Frontal cortex (tissue), 4 donors: ENCODE data around the gene CDH26. TPM values are rescaled to one million over a fixed set of nuclear protein-coding genes. Genes with fewer than 3 reads are reported as not detected.
"Not testable (repeated sequence)": the region's sequence is repeated elsewhere in the genome, so short reads cannot be mapped to it uniquely, and the experiment has no call there.

Experiments used
- DNase-seq, 2 donors: peaks; one replicate each; pipeline ENCODE4 v3.0.0; 2012; ENCODE audit warnings: low spot score in 2 of 2
- FAIRE-seq: peaks from 2 replicates; lab custom pipeline; 2012; peaks lifted over from hg19 to GRCh38; lab: Jason Lieb, UNC
- total RNA-seq: library from RNA; depleted of rRNA; stranded (reverse); fragments of >200 nt; gene quantifications from one replicate; pipeline ENCODE4 v1.2.3, GENCODE V29; 2014
- donor health status: control.
- donor health status: control.
- donor health status: control.

Gene CDH26
- total RNA-seq, 1 donor from 2014 or later, result 0.41 TPM

- DNase-seq (peak; percentile 96 to 97), FAIRE-seq (no peak)
Observed at GRCh38 chr20:59940129-59940955, 17.9 kb upstream of the CDH26 start, which contains the start of the genes FAM217B and PPP1R3D. TSS of gene FAM217B (plus strand) at chr20:59940389. CDS start at chr20:59943944, 3,555 bp downstream. TSS of gene PPP1R3D (minus strand) at chr20:59940305. CDS start at chr20:59939931, 374 bp downstream.

GRCh38 chr20:59940956-59941294 lies 17.3 kb upstream of the CDH26 start:
- FAIRE-seq (no peak), DNase-seq (no peak)

- FAIRE-seq (no peak), DNase-seq (no peak)
Observed at GRCh38 chr20:59942245-59942644, 16.0 kb upstream of the CDH26 start.

- FAIRE-seq (no peak), DNase-seq (no peak)
Observed at GRCh38 chr20:59944726-59945125, 13.5 kb upstream of the CDH26 start.

GRCh38 chr20:59945175-59945574 lies 13.0 kb upstream of the CDH26 start:
- FAIRE-seq (no peak), DNase-seq (no peak)

GRCh38 chr20:59945731-59946130 lies 12.5 kb upstream of the CDH26 start:
- FAIRE-seq, result no peak
- DNase-seq, result no peak

GRCh38 chr20:59947376-59947775 lies 10.8 kb upstream of the CDH26 start:
- FAIRE-seq, result no peak
- no peak for DNase-seq

GRCh38 chr20:59948212-59948611 lies 10.0 kb upstream of the CDH26 start:
- no peak for FAIRE-seq
- no peak for DNase-seq

GRCh38 chr20:59948828-59949720 lies 9.1 kb upstream of the CDH26 start:
- FAIRE-seq (peak; percentile 76), DNase-seq (no peak)

- FAIRE-seq (no peak), DNase-seq (no peak)
Observed at GRCh38 chr20:59949911-59950310, 8.3 kb upstream of the CDH26 start.

- no peak for DNase-seq
- FAIRE-seq, result no peak
Observed at GRCh38 chr20:59954718-59955117, 3.5 kb upstream of the CDH26 start.

GRCh38 chr20:59955131-59955796 lies 3.0 kb upstream of the CDH26 start:
- FAIRE-seq, result no peak
- peak in 1 of 2 donors; percentile 49 for DNase-seq

GRCh38 chr20:59957568-59957967 lies 655 bp upstream of the CDH26 start:
- FAIRE-seq, DNase-seq: not testable (repeated sequence)

- FAIRE-seq (no peak), DNase-seq (no peak)
Observed at GRCh38 chr20:59958626-59959025, 403 bp downstream of the CDH26 start.

- FAIRE-seq, result no peak
- no peak for DNase-seq
Observed at GRCh38 chr20:59961423-59961822, 3.2 kb downstream of the CDH26 start.

- DNase-seq (no peak), FAIRE-seq (no peak)
Observed at GRCh38 chr20:59962155-59962554, 3.9 kb downstream of the CDH26 start.

GRCh38 chr20:59966428-59966827 lies 8.2 kb downstream of the CDH26 start:
- DNase-seq (no peak), FAIRE-seq (peak; percentile 95)

GRCh38 chr20:59971428-59971827 lies 13.2 kb downstream of the CDH26 start:
- DNase-seq (no peak), FAIRE-seq (no peak)

- DNase-seq, result no peak
Observed at GRCh38 chr20:59972037-59972801, 14.0 kb downstream of the CDH26 start.

More at GRCh38 chr20:59972037-59972801, 14.0 kb downstream of the CDH26 start:
- FAIRE-seq, result no peak
